ENCODE results near the gene DNAJB8. TPM values are rescaled to one million over a fixed set of nuclear protein-coding genes. Genes with fewer than 3 reads are reported as not detected.

Gene DNAJB8
- total and polyA plus RNA-seq, 4 donors, result not detected

- TF ChIP-seq, protein P1, sequence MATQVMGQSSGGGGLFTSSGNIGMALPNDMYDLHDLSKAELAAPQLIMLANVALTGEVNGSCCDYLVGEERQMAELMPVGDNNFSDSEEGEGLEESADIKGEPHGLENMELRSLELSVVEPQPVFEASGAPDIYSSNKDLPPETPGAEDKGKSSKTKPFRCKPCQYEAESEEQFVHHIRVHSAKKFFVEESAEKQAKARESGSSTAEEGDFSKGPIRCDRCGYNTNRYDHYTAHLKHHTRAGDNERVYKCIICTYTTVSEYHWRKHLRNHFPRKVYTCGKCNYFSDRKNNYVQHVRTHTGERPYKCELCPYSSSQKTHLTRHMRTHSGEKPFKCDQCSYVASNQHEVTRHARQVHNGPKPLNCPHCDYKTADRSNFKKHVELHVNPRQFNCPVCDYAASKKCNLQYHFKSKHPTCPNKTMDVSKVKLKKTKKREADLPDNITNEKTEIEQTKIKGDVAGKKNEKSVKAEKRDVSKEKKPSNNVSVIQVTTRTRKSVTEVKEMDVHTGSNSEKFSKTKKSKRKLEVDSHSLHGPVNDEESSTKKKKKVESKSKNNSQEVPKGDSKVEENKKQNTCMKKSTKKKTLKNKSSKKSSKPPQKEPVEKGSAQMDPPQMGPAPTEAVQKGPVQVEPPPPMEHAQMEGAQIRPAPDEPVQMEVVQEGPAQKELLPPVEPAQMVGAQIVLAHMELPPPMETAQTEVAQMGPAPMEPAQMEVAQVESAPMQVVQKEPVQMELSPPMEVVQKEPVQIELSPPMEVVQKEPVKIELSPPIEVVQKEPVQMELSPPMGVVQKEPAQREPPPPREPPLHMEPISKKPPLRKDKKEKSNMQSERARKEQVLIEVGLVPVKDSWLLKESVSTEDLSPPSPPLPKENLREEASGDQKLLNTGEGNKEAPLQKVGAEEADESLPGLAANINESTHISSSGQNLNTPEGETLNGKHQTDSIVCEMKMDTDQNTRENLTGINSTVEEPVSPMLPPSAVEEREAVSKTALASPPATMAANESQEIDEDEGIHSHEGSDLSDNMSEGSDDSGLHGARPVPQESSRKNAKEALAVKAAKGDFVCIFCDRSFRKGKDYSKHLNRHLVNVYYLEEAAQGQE (IDR thresholded peaks at IDR 0.05), result no peak
- TF ChIP-seq JUND (IDR thresholded peaks at IDR 0.05), result no peak
- TF ChIP-seq RAD21 (IDR thresholded peaks at IDR 0.05), result no peak
- no peak for TF ChIP-seq TAF1 (conservative IDR thresholded peaks at IDR 0.05)
- TF ChIP-seq GABPA (IDR thresholded peaks at IDR 0.05 in 1 of 2, conservative IDR thresholded peaks at IDR 0.05 in 1 of 2), result no peak
- TF ChIP-seq, protein P2, sequence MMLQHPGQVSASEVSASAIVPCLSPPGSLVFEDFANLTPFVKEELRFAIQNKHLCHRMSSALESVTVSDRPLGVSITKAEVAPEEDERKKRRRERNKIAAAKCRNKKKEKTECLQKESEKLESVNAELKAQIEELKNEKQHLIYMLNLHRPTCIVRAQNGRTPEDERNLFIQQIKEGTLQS (IDR thresholded peaks at IDR 0.05), result no peak
- no peak for TF ChIP-seq HNF4G (IDR thresholded peaks at IDR 0.05)
- TF ChIP-seq EGR1 (IDR thresholded peaks at IDR 0.05; ENCODE audit: low read depth in 2 of 2), result no peak
- TF ChIP-seq HNF4A (conservative IDR thresholded peaks at IDR 0.05), result no peak
Observed at GRCh38 chr3:128471720-128472119, 5.0 kb upstream of the DNAJB8 start (continued).

- no peaks in the 10 kb centered on the region for H3K36me3 ChIP-seq (ENCODE audit: control insufficient read depth in 4 of 4, insufficient read depth in 3 of 4, low read depth in 1 of 4, low read length in 3 of 4)
- peaks cover 0 to 3% (median 0%) of the 10 kb centered on the region in 4 donors for H3K27me3 ChIP-seq (ENCODE audit: control insufficient read depth in 4 of 4, insufficient read depth in 4 of 4, low read length in 3 of 4)
- no peak for TF ChIP-seq GABPA (IDR thresholded peaks at IDR 0.05 in 1 of 2, conservative IDR thresholded peaks at IDR 0.05 in 1 of 2)
- TF ChIP-seq, protein P2 (IDR thresholded peaks at IDR 0.05), result no peak
- TF ChIP-seq FOXA1 (IDR thresholded peaks at IDR 0.05), result no peak
- no peak for TF ChIP-seq SP1 (IDR thresholded peaks at IDR 0.05)
- TF ChIP-seq HNF4A (conservative IDR thresholded peaks at IDR 0.05), result no peak
- peaks cover 0 to 3% (median 0%) of the 10 kb centered on the region in 4 donors for H3K9me3 ChIP-seq (ENCODE audit: control insufficient read depth in 4 of 4, low read length in 3 of 4)
- no peak overlapping the region for H3K27ac ChIP-seq (ENCODE audit: low read depth in 1 of 2, low read length in 2 of 2)
- no peak for DNase-seq (ENCODE audit: low spot score)
- no peaks in the 10 kb centered on the region for H3K4me1 ChIP-seq (ENCODE audit: control insufficient read depth in 4 of 4, insufficient read depth in 4 of 4, low read length in 3 of 4)
- WGBS, result 81% methylated on average over 2 of the region's 2 CpGs
- no peak overlapping the region for H3K9ac ChIP-seq (ENCODE audit: low read depth in 1 of 2, low read length in 2 of 2)
- no peak overlapping the region for H3K4me3 ChIP-seq (ENCODE audit: low read depth in 1 of 3, low read length in 3 of 3)
Observed at GRCh38 chr3:128471110-128471509, 4.4 kb upstream of the DNAJB8 start.

DNA sequence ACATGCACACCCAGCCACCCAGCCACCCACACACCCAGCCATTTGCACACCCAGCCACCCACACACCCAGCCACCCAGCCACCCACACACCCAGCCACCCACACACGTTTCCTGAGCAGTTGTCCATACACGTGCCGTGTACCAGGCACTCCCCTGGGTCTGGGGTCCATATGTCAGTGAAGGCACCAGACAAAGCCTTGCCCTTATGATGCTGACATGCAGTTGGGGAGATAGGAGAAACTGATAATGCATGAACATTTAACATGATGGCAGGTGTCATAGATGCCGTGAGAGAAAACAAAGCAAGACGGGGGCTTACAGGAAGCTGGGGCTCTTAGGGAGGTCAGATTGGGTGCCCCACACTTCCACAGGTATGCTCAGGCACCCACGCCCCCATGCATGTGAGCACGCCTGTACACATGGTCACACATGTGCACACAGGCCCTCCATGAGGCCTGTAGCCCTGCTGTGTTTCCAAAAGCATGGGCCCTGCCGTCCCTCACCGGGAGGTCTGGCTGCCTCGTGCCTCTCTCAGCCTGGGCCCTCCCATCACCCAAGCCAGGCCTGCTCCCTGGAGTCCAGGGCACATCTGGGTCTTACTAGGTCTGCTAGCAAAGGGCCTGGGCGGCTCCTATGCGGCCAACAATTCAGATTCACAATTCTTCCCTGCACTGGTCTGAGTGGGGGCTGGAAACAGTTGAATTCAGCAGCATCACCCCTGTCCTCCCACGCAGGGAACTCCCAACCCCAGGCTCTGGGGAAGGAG, 3.6 kb upstream of the DNAJB8 start:
- no peaks in the 10 kb centered on the region for H3K36me3 ChIP-seq (ENCODE audit: control insufficient read depth in 4 of 4, insufficient read depth in 3 of 4, low read depth in 1 of 4, low read length in 3 of 4)
- no peak overlapping the region for H3K9ac ChIP-seq (ENCODE audit: low read depth in 1 of 2, low read length in 2 of 2)
- no peak overlapping the region for H3K27ac ChIP-seq (ENCODE audit: low read depth in 1 of 2, low read length in 2 of 2)
- H3K9me3 ChIP-seq (ENCODE audit: control insufficient read depth in 4 of 4, low read length in 3 of 4), result peaks cover 0 to 3% (median 0%) of the 10 kb centered on the region in 4 donors
- TF ChIP-seq TAF1 (conservative IDR thresholded peaks at IDR 0.05), result no peak
- TF ChIP-seq, protein P3, sequence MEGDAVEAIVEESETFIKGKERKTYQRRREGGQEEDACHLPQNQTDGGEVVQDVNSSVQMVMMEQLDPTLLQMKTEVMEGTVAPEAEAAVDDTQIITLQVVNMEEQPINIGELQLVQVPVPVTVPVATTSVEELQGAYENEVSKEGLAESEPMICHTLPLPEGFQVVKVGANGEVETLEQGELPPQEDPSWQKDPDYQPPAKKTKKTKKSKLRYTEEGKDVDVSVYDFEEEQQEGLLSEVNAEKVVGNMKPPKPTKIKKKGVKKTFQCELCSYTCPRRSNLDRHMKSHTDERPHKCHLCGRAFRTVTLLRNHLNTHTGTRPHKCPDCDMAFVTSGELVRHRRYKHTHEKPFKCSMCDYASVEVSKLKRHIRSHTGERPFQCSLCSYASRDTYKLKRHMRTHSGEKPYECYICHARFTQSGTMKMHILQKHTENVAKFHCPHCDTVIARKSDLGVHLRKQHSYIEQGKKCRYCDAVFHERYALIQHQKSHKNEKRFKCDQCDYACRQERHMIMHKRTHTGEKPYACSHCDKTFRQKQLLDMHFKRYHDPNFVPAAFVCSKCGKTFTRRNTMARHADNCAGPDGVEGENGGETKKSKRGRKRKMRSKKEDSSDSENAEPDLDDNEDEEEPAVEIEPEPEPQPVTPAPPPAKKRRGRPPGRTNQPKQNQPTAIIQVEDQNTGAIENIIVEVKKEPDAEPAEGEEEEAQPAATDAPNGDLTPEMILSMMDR (IDR thresholded peaks at IDR 0.05; ENCODE audit: low read depth, low read length, missing input control), result no peak
- TF ChIP-seq YY1 (IDR thresholded peaks at IDR 0.05), result no peak
- no peak for TF ChIP-seq NR2F2 (IDR thresholded peaks at IDR 0.05)
- 77% methylated on average over 13 of the region's 13 CpGs for WGBS
- H3K27me3 ChIP-seq (ENCODE audit: control insufficient read depth in 4 of 4, insufficient read depth in 4 of 4, low read length in 3 of 4), result peaks cover 0 to 3% (median 0%) of the 10 kb centered on the region in 4 donors
- DNase-seq (ENCODE audit: low spot score), result no peak
- H3K4me1 ChIP-seq (ENCODE audit: control insufficient read depth in 4 of 4, insufficient read depth in 4 of 4, low read length in 3 of 4), result no peaks in the 10 kb centered on the region
- no peak overlapping the region for H3K4me3 ChIP-seq (ENCODE audit: low read depth in 1 of 3, low read length in 3 of 3)
